Stimulated activated naive CD4-positive, alpha-beta T cell (primary cell): ENCODE data around the gene DCHS1.
A peak's percentile ranks its signal among the peaks of the same experiment; 100 is the strongest.

Experiments used
- DNase-seq, 6 experiments: peaks; one replicate each; lab custom pipeline; 2025; lab: John Stamatoyannopoulos, UW

The DCHS1 gene

GRCh38 chr11:6626971-6627761, 28.4 kb downstream of the DCHS1 start:
- no peak for DNase-seq

- no peak for DNase-seq
These were observed 29.7 kb downstream of the DCHS1 start for GRCh38 chr11:6625832-6626420.

GRCh38 chr11:6625156-6625831, 30.3 kb downstream of the DCHS1 start:
- no peak for DNase-seq

GRCh38 chr11:6623391-6624363, 31.9 kb downstream of the DCHS1 start:
- DNase-seq: no peak

- DNase-seq: no peak
These were observed 33.1 kb downstream of the DCHS1 start for GRCh38 chr11:6622261-6623171.

GRCh38 chr11:6621711-6622211, 33.8 kb downstream of the DCHS1 start:
- DNase-seq: no peak

- no peak for DNase-seq
These were observed 35.0 kb downstream of the DCHS1 start for GRCh38 chr11:6620636-6621035.

- peak; percentile 83 to 92 (median 86) for DNase-seq
These were observed 36.4 kb downstream of the DCHS1 start, which contains the start of gene TPP1 for GRCh38 chr11:6619004-6619745. TSS of gene TPP1 (minus strand) at chr11:6619422. CDS start at chr11:6619400, 22 bp downstream.

GRCh38 chr11:6618117-6619003, 37.2 kb downstream of the DCHS1 start:
- DNase-seq: peak in 5 of 6 experiments; percentile 4 to 53 (median 26)

- DNase-seq: no peak
These were observed 38.3 kb downstream of the DCHS1 start for GRCh38 chr11:6617315-6617781.

GRCh38 chr11:6616596-6617250, 38.9 kb downstream of the DCHS1 start:
- no peak for DNase-seq

GRCh38 chr11:6615882-6616585, 39.6 kb downstream of the DCHS1 start:
- DNase-seq: no peak

- DNase-seq: no peak
These were observed 40.6 kb downstream of the DCHS1 start for GRCh38 chr11:6615046-6615445.

- no peak for DNase-seq
These were observed 41.2 kb downstream of the DCHS1 start for GRCh38 chr11:6614446-6614845.

- DNase-seq: no peak
These were observed 42.1 kb downstream of the DCHS1 start for GRCh38 chr11:6613496-6613895.

- DNase-seq: peak; percentile 87 to 94 (median 93)
These were observed 43.2 kb downstream of the DCHS1 start, which contains the start of gene TAF10 for GRCh38 chr11:6612213-6613041. TSS of gene TAF10 (minus strand) at chr11:6612216. CDS start at chr11:6612189, 27 bp downstream.

- DNase-seq: peak in 1 of 6 experiments; percentile 71
These were observed 43.7 kb downstream of the DCHS1 start for GRCh38 chr11:6611963-6612212.
